Measurements from ENCODE around the gene FAM171A1. TPM values are rescaled to one million over a fixed set of nuclear protein-coding genes. Genes with fewer than 3 reads are reported as not detected.

Gene FAM171A1
- total and polyA plus RNA-seq, 2 donors (not counting 3 experiments of a cell fraction or from before 2014, with no cell fraction given), result 56.3 to 75.8 TPM

GRCh38 chr10:15365692-15366091 lies 5.4 kb downstream of the FAM171A1 start:
- Histone ChIP-seq H3K27me3 (ENCODE audit: control insufficient read depth in 2 of 2, insufficient read depth in 2 of 2, low read length in 2 of 2) (no peaks in the 10 kb centered on the region), H3K9me3 (replicated peaks; ENCODE audit: control insufficient read depth, insufficient read depth, low read length) (no peaks in the 10 kb centered on the region), H3K4me1 (ENCODE audit: control insufficient read depth, extremely low read depth, insufficient read depth, low read length) (peaks cover 25% of the 10 kb centered on the region), H3K79me2 (ENCODE audit: control insufficient read depth, insufficient read depth, low read length) (peaks cover 93% of the 10 kb centered on the region), H3K27ac (ENCODE audit: insufficient read depth, low read depth, low read length) (no peak overlapping the region), H3K9me1 (replicated peaks; ENCODE audit: control insufficient read depth, extremely low read depth, insufficient read depth, low read length) (no peaks in the 10 kb centered on the region), H3K36me3 (ENCODE audit: control insufficient read depth in 2 of 2, extremely low read depth in 1 of 2, insufficient read depth in 2 of 2, low read length in 2 of 2) (no peaks in the 10 kb centered on the region), H3K4me3 (replicated peaks in 1 of 3; ENCODE audit: insufficient read depth in 1 of 3, low read depth in 1 of 3, low read length in 3 of 3) (no peak overlapping the region), H3K9ac (replicated peaks; ENCODE audit: extremely low read depth, insufficient read depth, low read length) (no peak overlapping the region), H3K4me2 (ENCODE audit: insufficient read depth, low read length) (no peak overlapping the region), H2AFZ (ENCODE audit: low read depth, low read length) (no peak overlapping the region), H4K20me1 (replicated peaks; ENCODE audit: control insufficient read depth, extremely low read depth, insufficient read depth, low read length) (peaks cover 9% of the 10 kb centered on the region)
- DNase-seq (ENCODE audit: low read depth, low spot score) (no peak), FAIRE-seq (no peak)
- CTCF ChIA-PET, result no interaction called here
- POLR2A ChIA-PET, result interaction anchor here (0.6 kb wide), 1 partner anchor 215 kb away, joined by 3 read pairs; no protein-coding TSS in a partner anchor
- dilution Hi-C loops (cut with MboI; ENCODE audit: extremely low pct_ligation_motif_present, low sequenced_read_pairs) (no loop called here), intact Hi-C loops (cut with micrococcal nuclease) (loop anchor here (5.0 kb wide), 2 partner anchors 53 to 103 kb away; no protein-coding TSS in a partner anchor)
- BruUV-seq (replicated peaks), result no TSS peak
- no peak for TF ChIP-seq EZH2 (IDR thresholded peaks at IDR 0.05; ENCODE audit: borderline replicate concordance, low read depth, low read length, severe bottlenecking)

GRCh38 chr10:15364001-15364400 lies 7.1 kb downstream of the FAM171A1 start:
- BruUV-seq (replicated peaks), result no TSS peak
- Histone ChIP-seq H3K9ac (replicated peaks; ENCODE audit: extremely low read depth, insufficient read depth, low read length) (no peak overlapping the region), H4K20me1 (replicated peaks; ENCODE audit: control insufficient read depth, extremely low read depth, insufficient read depth, low read length) (peaks cover 9% of the 10 kb centered on the region), H3K4me2 (ENCODE audit: insufficient read depth, low read length) (no peak overlapping the region), H3K36me3 (ENCODE audit: control insufficient read depth in 2 of 2, extremely low read depth in 1 of 2, insufficient read depth in 2 of 2, low read length in 2 of 2) (no peaks in the 10 kb centered on the region), H3K79me2 (ENCODE audit: control insufficient read depth, insufficient read depth, low read length) (peaks cover 96% of the 10 kb centered on the region), H2AFZ (ENCODE audit: low read depth, low read length) (no peak overlapping the region), H3K27me3 (ENCODE audit: control insufficient read depth in 2 of 2, insufficient read depth in 2 of 2, low read length in 2 of 2) (no peaks in the 10 kb centered on the region), H3K9me3 (replicated peaks; ENCODE audit: control insufficient read depth, insufficient read depth, low read length) (no peaks in the 10 kb centered on the region), H3K9me1 (replicated peaks; ENCODE audit: control insufficient read depth, extremely low read depth, insufficient read depth, low read length) (no peaks in the 10 kb centered on the region), H3K27ac (ENCODE audit: insufficient read depth, low read depth, low read length) (no peak overlapping the region), H3K4me1 (ENCODE audit: control insufficient read depth, extremely low read depth, insufficient read depth, low read length) (peaks cover 25% of the 10 kb centered on the region), H3K4me3 (replicated peaks in 1 of 3; ENCODE audit: insufficient read depth in 1 of 3, low read depth in 1 of 3, low read length in 3 of 3) (no peak overlapping the region)
- dilution Hi-C loops (cut with MboI; ENCODE audit: extremely low pct_ligation_motif_present, low sequenced_read_pairs), result no loop called here
- DNase-seq (ENCODE audit: low read depth, low spot score) (no peak), FAIRE-seq (no peak)
- ChIA-PET POLR2A (no interaction called here), CTCF (interaction anchor here (1.6 kb wide), 1 partner anchor 41 kb away, joined by 5 read pairs; no protein-coding TSS in a partner anchor)
- intact Hi-C loops (cut with micrococcal nuclease), result no loop called here
- TF ChIP-seq CTCF (IDR thresholded peaks at IDR 0.05; ENCODE audit: extremely low read depth in 1 of 2, insufficient read depth in 1 of 2, low read depth in 1 of 2, low read length in 2 of 2) (no peak), FOS (IDR thresholded peaks at IDR 0.05; ENCODE audit: borderline replicate concordance, insufficient read depth, low read length) (no peak), GATA2 (IDR thresholded peaks at IDR 0.05; ENCODE audit: insufficient read depth, insufficient read length, low read depth, low read length) (no peak), POLR2AphosphoS5 (IDR thresholded peaks at IDR 0.05; ENCODE audit: insufficient read depth, low read depth, low read length) (no peak), POLR2A (IDR thresholded peaks at IDR 0.05; ENCODE audit: low read depth, low read length) (no peak), MYC (IDR thresholded peaks at IDR 0.05; ENCODE audit: low read depth, low read length) (no peak)

Measured in endothelial cell of umbilical vein (primary cell).